ENCODE data around the gene C6. TPM values are rescaled to one million over a fixed set of nuclear protein-coding genes. Genes with fewer than 3 reads are reported as not detected.

The C6 gene
- total RNA-seq, 1 experiment from 2014 or later: not detected

- POLR2A ChIA-PET (ENCODE audit: unreplicated experiment): no interaction called here
- H3F3A ChIP-seq (ENCODE audit: insufficient read depth, low read depth): no peaks in the 10 kb centered on the region
- no peak for DNase-seq
- no TSS peak for BruUV-seq (replicated peaks)
- no peaks in the 10 kb centered on the region; the same call in 1 of the 2 replicates for H3K9me3 ChIP-seq (ENCODE audit: insufficient read depth, low read depth)
- H3K9me2 ChIP-seq (ENCODE audit: insufficient read depth): no peaks in the 10 kb centered on the region; the same call in 1 of the 2 replicates
- CTCF ChIA-PET: interaction anchor here (0.7 kb wide), 2 partner anchors 346 to 1400 kb away, joined by 10 to 12 read pairs; no protein-coding TSS in a partner anchor
- H2AFZ ChIP-seq: 0 out of 2 replicates have a peak overlapping the region, but pooled peaks have one; percentile 12
- H3K4me3 ChIP-seq: no peak overlapping the region
- H3K4me2 ChIP-seq: no peak overlapping the region
- no peaks in the 10 kb centered on the region for H4K20me1 ChIP-seq (ENCODE audit: insufficient read depth)
- TF ChIP-seq EZH2 (IDR thresholded peaks at IDR 0.05; ENCODE audit: low read depth) (no peak), CTCF (conservative IDR thresholded peaks at IDR 0.05) (no peak)
- no peaks in the 10 kb centered on the region for H3K27me3 ChIP-seq (ENCODE audit: insufficient read depth, low read depth)
- H3K79me2 ChIP-seq (ENCODE audit: low read depth): no peaks in the 10 kb centered on the region
- no peaks in the 10 kb centered on the region for H3K36me3 ChIP-seq (ENCODE audit: low read depth)
- no peak overlapping the region for H3K27ac ChIP-seq
- H3K4me1 ChIP-seq (replicated peaks; ENCODE audit: insufficient read depth): no peaks in the 10 kb centered on the region
- intact Hi-C loops (cut with micrococcal nuclease; ENCODE audit: unreplicated experiment): no loop called here
Observed at GRCh38 chr5:41122459-41122858, 90.9 kb downstream of the C6 start.

GRCh38 chr5:41120600-41120999 is 92.7 kb downstream of the C6 start:
- TF ChIP-seq EZH2 (IDR thresholded peaks at IDR 0.05; ENCODE audit: low read depth) (no peak), CTCF (conservative IDR thresholded peaks at IDR 0.05) (no peak)
- no peaks in the 10 kb centered on the region for H3K9me2 ChIP-seq (ENCODE audit: insufficient read depth)
- H3K4me1 ChIP-seq (replicated peaks; ENCODE audit: insufficient read depth): no peaks in the 10 kb centered on the region
- no peaks in the 10 kb centered on the region for H3K27me3 ChIP-seq (ENCODE audit: insufficient read depth, low read depth)
- no peak overlapping the region for H3K4me2 ChIP-seq
- no peaks in the 10 kb centered on the region; the same call in 1 of the 2 replicates for H3K9me3 ChIP-seq (ENCODE audit: insufficient read depth, low read depth)
- no peak for DNase-seq
- no TSS peak for BruUV-seq (replicated peaks)
- H3K4me3 ChIP-seq: no peak overlapping the region
- no peak overlapping the region for H3K27ac ChIP-seq
- H4K20me1 ChIP-seq (ENCODE audit: insufficient read depth): no peaks in the 10 kb centered on the region
- H2AFZ ChIP-seq: no peak overlapping the region
- intact Hi-C loops (cut with micrococcal nuclease; ENCODE audit: unreplicated experiment): no loop called here
- H3K79me2 ChIP-seq (ENCODE audit: low read depth): no peaks in the 10 kb centered on the region
- ChIA-PET POLR2A (ENCODE audit: unreplicated experiment) (no interaction called here), CTCF (no interaction called here)
- H3K36me3 ChIP-seq (ENCODE audit: low read depth): no peaks in the 10 kb centered on the region
- no peaks in the 10 kb centered on the region for H3F3A ChIP-seq (ENCODE audit: insufficient read depth, low read depth)

DNA sequence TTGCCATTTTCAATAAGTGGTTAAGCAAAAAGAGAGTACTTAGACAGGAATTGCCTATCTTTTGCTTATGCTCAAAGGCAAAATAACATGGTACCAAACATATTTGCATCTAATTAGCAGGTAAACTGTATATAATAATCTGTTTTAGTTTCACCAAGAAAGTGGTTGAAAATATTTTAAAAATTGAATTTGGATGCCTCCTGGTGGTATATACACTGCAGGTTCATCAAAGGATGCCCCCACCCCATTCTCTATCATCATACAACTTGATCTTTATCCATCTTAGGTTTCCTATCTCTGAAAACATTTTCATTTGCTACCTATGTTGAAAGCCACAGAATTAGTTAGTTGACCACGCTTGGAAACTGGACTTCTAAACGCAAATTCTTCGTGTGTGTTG is 95.2 kb downstream of the C6 start:
- no TSS peak for BruUV-seq (replicated peaks)
- intact Hi-C loops (cut with micrococcal nuclease; ENCODE audit: unreplicated experiment): loop anchor here (1.0 kb wide), 1 partner anchor 214 kb away; no protein-coding TSS in a partner anchor
- CTCF ChIA-PET: no interaction called here

More for the DNA sequence above, 95.2 kb downstream of the C6 start:
- TF ChIP-seq EZH2 (IDR thresholded peaks at IDR 0.05; ENCODE audit: low read depth) (no peak), CTCF (conservative IDR thresholded peaks at IDR 0.05) (0 out of 2 replicates have a peak, but pooled peaks have one; percentile 17)
- H3K27me3 ChIP-seq (ENCODE audit: insufficient read depth, low read depth): no peaks in the 10 kb centered on the region
- no peaks in the 10 kb centered on the region for H3K79me2 ChIP-seq (ENCODE audit: low read depth)
- H3K4me2 ChIP-seq: no peak overlapping the region
- H2AFZ ChIP-seq: no peak overlapping the region
- H3K27ac ChIP-seq: no peak overlapping the region
- no peaks in the 10 kb centered on the region for H3K36me3 ChIP-seq (ENCODE audit: low read depth)
- POLR2A ChIA-PET (ENCODE audit: unreplicated experiment): no interaction called here
- no peak overlapping the region for H3K4me3 ChIP-seq
- no peaks in the 10 kb centered on the region for H4K20me1 ChIP-seq (ENCODE audit: insufficient read depth)
- H3K4me1 ChIP-seq (replicated peaks; ENCODE audit: insufficient read depth): no peaks in the 10 kb centered on the region
- no peaks in the 10 kb centered on the region; the same call in 1 of the 2 replicates for H3K9me3 ChIP-seq (ENCODE audit: insufficient read depth, low read depth)
- no peaks in the 10 kb centered on the region for H3F3A ChIP-seq (ENCODE audit: insufficient read depth, low read depth)
- DNase-seq: no peak
- no peaks in the 10 kb centered on the region for H3K9me2 ChIP-seq (ENCODE audit: insufficient read depth)
